A549 (cell line): ENCODE measurements around the gene CRYBG3. TPM values are rescaled to one million over a fixed set of nuclear protein-coding genes. Genes with fewer than 3 reads are reported as not detected.

Source experiments
- ATAC-seq, 2 experiments: fragments of 200-7000 bp in 1 of 2; fragments of >200 bp in 1 of 2; cut with Nextera tagmentation in 1 of 2; cut with Tn5 transposase in 1 of 2; 3 replicates each; pipeline versions ENCODE4 v1.8.0 to v1.9.1; 2018 to 2020; ENCODE audit warnings: mild to moderate bottlenecking in 1 of 2, moderate library complexity in 1 of 2
- CTCF ChIA-PET: fragments of 300-600 bp; sonication (Branson Sonifier 250); formaldehyde crosslinking; extraction: SDS; loops from one replicate; lab custom pipeline; 2021; ENCODE audit warnings: antibody characterized with exemption, inconsistent platforms; lab: Yijun Ruan, JAX
- POLR2A ChIA-PET: fragments of 350-600 bp; formaldehyde crosslinking; extraction: SDS; loops from one replicate; lab custom pipeline; 2021; ENCODE audit warnings: antibody characterized with exemption, inconsistent platforms; lab: Yijun Ruan, JAX
- DNase-seq, 2 experiments: peaks; one replicate each; pipeline versions ENCODE4 v3.0.0 to v3.0.0-alpha.2; 2011 to 2016; ENCODE audit warnings: low read depth in 1 of 2, low spot score in 1 of 2
- FAIRE-seq: peaks from 2 replicates; lab custom pipeline; 2011; peaks lifted over from hg19 to GRCh38; lab: Jason Lieb, UNC
- H3K27ac ChIP-seq, 2 experiments: fragments of >200 bp; sonication (Bioruptor Twin); formaldehyde crosslinking; 3 replicates each; pipeline ENCODE4 v1.5.1; 2016 to 2017
- H3K4me1 ChIP-seq: fragments of >200 bp; sonication (Bioruptor Twin); formaldehyde crosslinking; 3 replicates; pipeline ENCODE4 v1.6.1; 2016
- H3K4me2 ChIP-seq: fragments of >200 bp; sonication (Bioruptor Twin); formaldehyde crosslinking; 3 replicates; pipeline ENCODE4 v1.6.1; 2016
- H3K4me3 ChIP-seq: fragments of >200 bp; sonication (Bioruptor Twin); formaldehyde crosslinking; 3 replicates; pipeline ENCODE4 v1.5.1; 2016
- H3K9me3 ChIP-seq: fragments of >200 bp; sonication (Bioruptor Twin); formaldehyde crosslinking; 3 replicates; pipeline ENCODE4 v1.6.1; 2016
- CTCF ChIP-seq: fragments of >200 bp; sonication (Bioruptor Twin); formaldehyde crosslinking; IDR thresholded peaks from 3 replicates; pipeline ENCODE4 v1.5.1; 2016
- EHMT2 ChIP-seq: fragments of 200-600 bp; sonication (generic); IDR thresholded peaks from 2 replicates; pipeline ENCODE4 v1.6.1; 2016; ENCODE audit warnings: antibody characterized with exemption, low read depth, mild to moderate bottlenecking, moderate library complexity
- EP300 ChIP-seq, 2 experiments: fragments of >200 bp; sonication (Bioruptor Twin); formaldehyde crosslinking; IDR thresholded peaks; 2 replicates in 1 of 2; 3 replicates in 1 of 2; pipeline ENCODE4 v1.6.1; 2016 to 2017
- ESRRA ChIP-seq: fragments of 150-350 bp; IDR thresholded peaks from 2 replicates; pipeline ENCODE4 v1.6.1; 2014; ENCODE audit warnings: mild to moderate bottlenecking, low read length, borderline replicate concordance
- FOSB ChIP-seq: fragments of 250-450 bp; sonication (Bioruptor Pico); IDR thresholded peaks from 2 replicates; pipeline ENCODE4 v1.5.0; 2020; ENCODE audit warnings: mild to moderate bottlenecking, moderate library complexity
- FOSL2 ChIP-seq, 2 experiments: fragments of 450-650 bp in 1 of 2; fragments of >200 bp in 1 of 2; sonication (Bioruptor Twin) in 1 of 2; formaldehyde crosslinking; IDR thresholded peaks; 2 replicates each; pipeline versions ENCODE4 v1.5.0 to v1.6.1; 2016 to 2020; ENCODE audit warnings: mild to moderate bottlenecking in 1 of 2, moderate library complexity in 1 of 2
- HDAC2 ChIP-seq: fragments of 200-600 bp; sonication (generic); IDR thresholded peaks from 2 replicates; pipeline ENCODE4 v1.6.1; 2016
- HMGXB4 ChIP-seq: fragments of 250-450 bp; sonication (Bioruptor Pico); IDR thresholded peaks from 2 replicates; pipeline ENCODE4 v1.5.0; 2021; ENCODE audit warnings: mild to moderate bottlenecking, moderate library complexity, borderline replicate concordance
- HOXA7 ChIP-seq: fragments of 250-450 bp; sonication (Bioruptor Pico); IDR thresholded peaks from 2 replicates; pipeline ENCODE4 v1.5.0; 2020; ENCODE audit warnings: mild to moderate bottlenecking, moderate library complexity
- JUN ChIP-seq, 2 experiments: fragments of >200 bp; sonication (Bioruptor Twin); formaldehyde crosslinking; IDR thresholded peaks; 2 replicates in 1 of 2; 3 replicates in 1 of 2; pipeline ENCODE4 v1.6.1; 2016 to 2017
- KDM5A ChIP-seq: fragments of 200-600 bp; sonication (generic); IDR thresholded peaks from 2 replicates; pipeline ENCODE4 v1.6.1; 2016; ENCODE audit warnings: antibody characterized with exemption, mild to moderate bottlenecking
- MYC ChIP-seq: IDR thresholded peaks from 2 replicates; pipeline ENCODE4 v1.6.1; 2012; ENCODE audit warnings: mild to moderate bottlenecking, inconsistent platforms, low read length, improper control_type of control experiment, borderline replicate concordance
- PHF8 ChIP-seq: fragments of 200-600 bp; sonication (generic); IDR thresholded peaks from 2 replicates; pipeline ENCODE4 v1.6.1; 2016; ENCODE audit warnings: low read depth, mild to moderate bottlenecking, antibody characterized with exemption, moderate library complexity, borderline replicate concordance
- POLR2AphosphoS2 ChIP-seq: conservative IDR thresholded peaks from 2 replicates; pipeline ENCODE4 v1.6.1; 2012; ENCODE audit warnings: low read length, improper control_type of control experiment, inconsistent platforms
- SREBF2 ChIP-seq: fragments of 450-650 bp; IDR thresholded peaks from 2 replicates; pipeline ENCODE4 v1.6.1; 2014; ENCODE audit warnings: mild to moderate bottlenecking, moderate library complexity
- TP53 ChIP-seq: fragments of 250-450 bp; sonication (Bioruptor Pico); IDR thresholded peaks from 2 replicates; pipeline ENCODE4 v1.5.0; 2021; ENCODE audit warnings: mild to moderate bottlenecking, moderate library complexity
- USF2 ChIP-seq: fragments of 450-650 bp; IDR thresholded peaks from 2 replicates; pipeline ENCODE4 v1.6.1; 2014; ENCODE audit warnings: antibody characterized with exemption
- ZSCAN20 ChIP-seq: fragments of 250-450 bp; sonication (Bioruptor Pico); IDR thresholded peaks from 2 replicates; pipeline ENCODE4 v1.8.0; 2022; ENCODE audit warnings: mild to moderate bottlenecking, moderate library complexity
- WGBS: methylation state at CpG from one replicate; pipeline ENCODE4 v1.1.6; 2017; ENCODE audit errors: missing lambda C conversion rate; 5-methylcytosine and 5-hydroxymethylcytosine counted together
- polyA plus RNA-seq, 4 experiments: library from polyadenylated mRNA; depleted of rRNA in 3 of 4; stranded (reverse); fragments of >200 nt; fragmentation: RNase III in 1 of 4; extraction: RNeasy Plus Mini Kit Qiagen cat#74134 plus additional on column Dnase treatment in 1 of 4; gene quantifications; 2 replicates in 3 of 4; 3 replicates in 1 of 4; pipeline ENCODE4 v1.2.3, GENCODE V29; 2011 to 2017
- TF ChIP-seq, protein P1 (sequence below): fragments of 250-450 bp; sonication (Bioruptor Pico); IDR thresholded peaks from 2 replicates; pipeline ENCODE4 v1.5.0; 2020; ENCODE audit warnings: low read depth, mild to moderate bottlenecking, moderate library complexity

The CRYBG3 gene
- polyA plus RNA-seq, 2 of the 4 experiments (the other 2 are of a cell fraction) = 3.6 to 8.7 TPM

GRCh38 chr3:97991293-97991682 is 169.5 kb downstream of the CRYBG3 start:
- TF ChIP-seq USF2 (no peak), CTCF (no peak), EHMT2 (no peak), FOSL2 (IDR thresholded peaks at IDR 0.05) (no peak), FOSL2 (CRISPR knock-in tag; IDR thresholded peaks at IDR 0.05) (no peak), ZSCAN20 (no peak), JUN (IDR thresholded peaks at IDR 0.05) (no peak), ESRRA (no peak), FOSB (CRISPR knock-in tag) (no peak), KDM5A (no peak), MYC (no peak), TP53 (CRISPR knock-in tag) (no peak), PHF8 (no peak), HMGXB4 (CRISPR knock-in tag) (no peak), EP300 (IDR thresholded peaks at IDR 0.05) (no peak), POLR2AphosphoS2 (no peak), SREBF2 (no peak), HDAC2 (no peak)
- TF ChIP-seq, protein P1, sequence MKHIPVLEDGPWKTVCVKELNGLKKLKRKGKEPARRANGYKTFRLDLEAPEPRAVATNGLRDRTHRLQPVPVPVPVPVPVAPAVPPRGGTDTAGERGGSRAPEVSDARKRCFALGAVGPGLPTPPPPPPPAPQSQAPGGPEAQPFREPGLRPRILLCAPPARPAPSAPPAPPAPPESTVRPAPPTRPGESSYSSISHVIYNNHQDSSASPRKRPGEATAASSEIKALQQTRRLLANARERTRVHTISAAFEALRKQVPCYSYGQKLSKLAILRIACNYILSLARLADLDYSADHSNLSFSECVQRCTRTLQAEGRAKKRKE = no peak
- H3K4me2 ChIP-seq = no peak overlapping the region
- DNase-seq = no peak
- no peak overlapping the region for H3K27ac ChIP-seq
- no peak overlapping the region for H3K4me3 ChIP-seq
- no peak for ATAC-seq
- WGBS = 84% methylated on average over 5 of the region's 5 CpGs
- CTCF ChIA-PET = interaction anchor here (1.1 to 1.6 kb wide), 2 partner anchors 17 to 32 kb away, joined by 3 to 5 read pairs; no protein-coding TSS in a partner anchor
- no peaks in the 10 kb centered on the region for H3K9me3 ChIP-seq
- H3K4me1 ChIP-seq = peaks cover 18% of the 10 kb centered on the region
- FAIRE-seq = no peak
- POLR2A ChIA-PET = no interaction called here

DNA sequence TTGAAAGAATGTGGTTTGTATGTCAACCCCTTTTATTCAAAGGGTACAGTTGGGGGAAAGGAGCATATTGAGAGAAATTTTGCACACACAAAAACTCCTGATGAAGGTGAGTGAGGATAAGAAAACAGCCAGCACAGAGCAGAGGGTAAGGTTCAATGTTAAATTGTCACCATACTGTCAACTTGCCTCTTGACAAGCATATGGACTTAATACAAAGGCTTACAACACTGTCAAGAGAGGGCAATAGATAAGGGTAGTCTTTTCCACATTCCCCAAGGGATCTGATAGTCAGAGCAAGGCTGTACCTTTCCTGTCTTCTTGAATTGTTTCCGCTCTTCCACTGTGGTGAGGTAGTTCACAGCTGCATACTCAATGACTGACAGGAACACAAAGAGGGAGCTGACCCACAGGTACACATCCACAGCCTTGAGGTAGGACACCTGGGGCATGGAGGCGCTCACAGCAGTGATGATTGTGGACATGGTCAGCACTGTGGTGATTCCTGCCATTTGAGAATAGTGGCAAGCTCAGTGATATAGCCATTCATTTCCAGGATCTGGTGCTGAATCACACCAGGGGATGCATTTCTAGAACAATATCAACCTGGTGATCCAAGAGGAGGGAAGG is 170.8 kb downstream of the CRYBG3 start:
- ChIA-PET CTCF (interaction anchor here (1.2 kb wide), 1 partner anchor 273 kb away, joined by 3 read pairs; no protein-coding TSS in a partner anchor), POLR2A (no interaction called here)
- 82% methylated on average over 2 of the region's 2 CpGs for WGBS
- H3K4me3 ChIP-seq = no peak overlapping the region
- FAIRE-seq (no peak), DNase-seq (no peak), ATAC-seq (peak in 1 of 2 experiments; percentile 45; a peak in 3 of 6 replicates)
- H3K9me3 ChIP-seq = no peaks in the 10 kb centered on the region
- peaks cover 18% of the 10 kb centered on the region for H3K4me1 ChIP-seq
- TF ChIP-seq ESRRA (no peak), HOXA7 (no peak)
- H3K27ac ChIP-seq = no peak overlapping the region
- H3K4me2 ChIP-seq = no peak overlapping the region
